Calu3 (cell line): ENCODE measurements around the gene HSBP1L1. TPM values are rescaled to one million over a fixed set of nuclear protein-coding genes. Genes with fewer than 3 reads are reported as not detected.

Experiments
- BruUV-seq: library from RNA; stranded (reverse); fragments of 400-500 nt; replicated peaks from 2 replicates; lab custom pipeline; 2021; lab: Mats Ljungman, UMichigan
- CTCF ChIA-PET: fragments of 300-600 bp; sonication (Branson Sonifier 250); formaldehyde crosslinking; loops from one replicate; lab custom pipeline; 2022; ENCODE audit warnings: antibody characterized with exemption; lab: Charles Lee
- DNase-seq: peaks from one replicate; pipeline ENCODE4 v3.0.0; 2022
- H3K27ac Mint-ChIP-seq: one replicate; pipeline ENCODE4 v1.8.0; 2022; ENCODE audit warnings: mixed read lengths; ENCODE audit not compliant: unreplicated experiment
- H3K27me3 Mint-ChIP-seq: one replicate; pipeline ENCODE4 v1.8.0; 2022; ENCODE audit warnings: mixed read lengths; ENCODE audit not compliant: unreplicated experiment
- H3K36me3 Mint-ChIP-seq: one replicate; pipeline ENCODE4 v1.8.0; 2022; ENCODE audit warnings: mild to moderate bottlenecking, moderate library complexity, mixed read lengths; ENCODE audit not compliant: insufficient read depth, unreplicated experiment
- H3K4me1 Mint-ChIP-seq: one replicate; pipeline ENCODE4 v1.8.0; 2022; ENCODE audit warnings: mild to moderate bottlenecking, low read depth, mixed read lengths; ENCODE audit not compliant: unreplicated experiment
- H3K4me3 Mint-ChIP-seq: one replicate; pipeline ENCODE4 v1.8.0; 2022; ENCODE audit warnings: mild to moderate bottlenecking, low read depth, moderate library complexity, mixed read lengths; ENCODE audit not compliant: unreplicated experiment
- H3K9me3 Mint-ChIP-seq: one replicate; pipeline ENCODE4 v1.8.0; 2022; ENCODE audit warnings: low read depth, mixed read lengths; ENCODE audit not compliant: unreplicated experiment
- CTCF ChIP-seq: fragments of 200-600 bp; IDR thresholded peaks from one replicate; pipeline ENCODE4 v1.8.0; 2022; ENCODE audit warnings: antibody characterized with exemption; ENCODE audit not compliant: unreplicated experiment
- intact Hi-C: fragments of 100-400 bp; cut with micrococcal nuclease; formaldehyde crosslinking; loops from one replicate; pipeline ENCODE4 v1.10.0; 2022; ENCODE audit not compliant: unreplicated experiment
- total RNA-seq: library from RNA; stranded (reverse); gene quantifications from 2 replicates; pipeline ENCODE4 v1.2.3, GENCODE V29; 2022

Gene HSBP1L1
- total RNA-seq, 1 experiment from 2014 or later: 18.8 TPM

DNA sequence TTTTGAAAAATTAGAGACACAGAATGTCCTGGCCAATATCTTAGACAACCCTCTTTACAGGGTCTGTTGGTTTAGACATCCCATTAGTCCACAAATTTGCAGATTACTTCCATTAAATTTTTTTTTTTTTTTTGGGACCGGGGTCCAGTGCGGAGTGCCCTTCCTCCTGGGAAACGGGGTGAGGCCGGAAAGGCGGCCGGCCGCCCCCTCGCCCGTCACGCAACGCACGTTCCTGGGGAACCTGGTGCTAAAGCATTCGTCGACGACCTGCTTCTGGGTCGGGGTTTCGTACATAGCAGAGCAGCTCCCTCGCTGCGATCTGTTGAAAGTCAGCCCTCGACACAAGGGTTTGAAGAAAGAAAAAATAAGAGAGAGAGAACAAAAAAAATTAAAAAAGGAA is 48.3 kb downstream of the HSBP1L1 start:
- no TSS peak for BruUV-seq
- CTCF ChIA-PET: no interaction called here
- DNase-seq: no peak
- H3K27ac Mint-ChIP-seq: no peak overlapping the region
- H3K4me1 Mint-ChIP-seq: no peaks in the 10 kb centered on the region
- H3K4me3 Mint-ChIP-seq: no peak overlapping the region
- intact Hi-C loops: no loop called here
- H3K9me3 Mint-ChIP-seq: peaks cover 9% of the 10 kb centered on the region
- no peak for TF ChIP-seq CTCF
- no peaks in the 10 kb centered on the region for H3K27me3 Mint-ChIP-seq
- no peaks in the 10 kb centered on the region for H3K36me3 Mint-ChIP-seq

Other genes with a start within 250 kb of the HSBP1L1 start
- gene KCNG2, start 166.7 kb upstream of the HSBP1L1 start, total RNA-seq: not detected in 2 replicates
- 19.5 and 23.4 TPM in 2 replicates for gene SLC66A2, start 13.0 kb upstream of the HSBP1L1 start, total RNA-seq
- gene TXNL4A, start 23.9 kb downstream of the HSBP1L1 start, total RNA-seq: 64.1 and 75.9 TPM in 2 replicates
- 20.5 TPM in 2 replicates for gene RBFA, start 69.8 kb downstream of the HSBP1L1 start, total RNA-seq
- gene ADNP2, start 144.6 kb downstream of the HSBP1L1 start, total RNA-seq: 13.8 and 14.3 TPM in 2 replicates